B cell (primary cell): ENCODE measurements around the gene SNX20. TPM values are rescaled to one million over a fixed set of nuclear protein-coding genes. Genes with fewer than 3 reads are reported as not detected.

Experiments used
- ATAC-seq: fragments of 200-7000 bp; cut with Tn5 transposase; one replicate; pipeline ENCODE4 v1.10.0; 2021; ENCODE audit warnings: low read depth, mild to moderate bottlenecking, moderate number of reproducible peaks, moderate library complexity
- CTCF ChIA-PET: fragments of 350-600 bp; sonication (Branson Sonifier 250); formaldehyde crosslinking; loops from one replicate; lab custom pipeline; 2021; ENCODE audit warnings: antibody characterized with exemption, inconsistent platforms; lab: Charles Lee
- POLR2A ChIA-PET: fragments of 350-600 bp; sonication (Branson Sonifier 250); formaldehyde crosslinking; loops from one replicate; lab custom pipeline; 2021; ENCODE audit warnings: antibody characterized with exemption; lab: Charles Lee
- DNase-seq: peaks from one replicate; pipeline ENCODE4 v3.0.0; 2013
- H2AFZ ChIP-seq: 2 replicates; pipeline ENCODE4 v1.6.1; 2012; ENCODE audit warnings: mild to moderate bottlenecking, low read depth, low read length; ENCODE audit not compliant: insufficient read depth, poor library complexity, severe bottlenecking
- H3K27ac ChIP-seq, 2 donors: 1 replicate in 1 of 2; 2 replicates in 1 of 2; pipeline ENCODE4 v1.5.1; 2012 to 2013; ENCODE audit warnings: low read length in 2 of 2, mild to moderate bottlenecking in 2 of 2, moderate library complexity in 1 of 2
- H3K27me3 ChIP-seq, 4 experiments: fragments of 200-600 bp in 1 of 4; sonication (generic) in 1 of 4; replicated peaks in 1 of 4; 1 replicate in 2 of 4; 2 replicates in 2 of 4; pipeline versions ENCODE4 v1.6.1 to v1.7.0; 2013 to 2016; ENCODE audit warnings: low read length in 3 of 4, mild to moderate bottlenecking in 2 of 4, mixed read lengths in 1 of 4, moderate library complexity in 1 of 4; ENCODE audit not compliant: insufficient read depth in 4 of 4, control insufficient read depth in 3 of 4; ENCODE audit errors: control extremely low read depth in 1 of 4
- H3K36me3 ChIP-seq, 2 experiments: replicated peaks in 1 of 2; 1 replicate in 1 of 2; 2 replicates in 1 of 2; pipeline versions ENCODE4 v1.6.1 to v1.7.1; 2013; ENCODE audit warnings: low read length in 1 of 2; ENCODE audit not compliant: insufficient read depth in 2 of 2, control insufficient read depth in 1 of 2; ENCODE audit errors: control extremely low read depth in 1 of 2, extremely low read depth in 1 of 2
- H3K4me1 ChIP-seq, 2 donors: fragments of 200-600 bp in 1 of 2; sonication (generic) in 1 of 2; 1 replicate in 1 of 2; 2 replicates in 1 of 2; pipeline versions ENCODE4 v1.5.1 to v1.6.1; 2013 to 2017; ENCODE audit warnings: low read length in 2 of 2; ENCODE audit not compliant: control insufficient read depth in 2 of 2, insufficient read depth in 2 of 2
- H3K4me2 ChIP-seq: replicated peaks from 2 replicates; pipeline ENCODE3; 2012; ENCODE audit warnings: mild to moderate bottlenecking, low read depth, low read length; ENCODE audit not compliant: poor library complexity, severe bottlenecking
- H3K4me3 ChIP-seq, 5 experiments: fragments of 200-600 bp in 1 of 5; sonication (generic) in 1 of 5; 1 replicate in 3 of 5; 2 replicates in 2 of 5; pipeline versions ENCODE4 v1.5.1 to v1.7.0; 2011 to 2016; ENCODE audit warnings: low read length in 4 of 5, mild to moderate bottlenecking in 4 of 5, low read depth in 2 of 5, control low read depth in 1 of 5, moderate library complexity in 1 of 5; ENCODE audit not compliant: insufficient read depth in 1 of 5; ENCODE audit errors: control extremely low read depth in 1 of 5, extremely low read depth in 1 of 5
- H3K79me2 ChIP-seq: fragments of 200-600 bp; sonication (generic); one replicate; pipeline ENCODE4 v1.6.0; 2016; ENCODE audit warnings: low read length; ENCODE audit not compliant: control insufficient read depth, insufficient read depth
- H3K9ac ChIP-seq: fragments of 200-600 bp; sonication (generic); 2 replicates; pipeline ENCODE4 v1.6.1; 2017; ENCODE audit warnings: mild to moderate bottlenecking, low read length, moderate library complexity
- H3K9me3 ChIP-seq, 3 donors: one replicate each; pipeline versions ENCODE4 v1.6.1 to v1.7.1; 2013; ENCODE audit warnings: low read length in 2 of 3; ENCODE audit not compliant: control insufficient read depth in 2 of 3, insufficient read depth in 1 of 3; ENCODE audit errors: control extremely low read depth in 1 of 3
- H4K20me1 ChIP-seq: 2 replicates; pipeline ENCODE4 v1.6.0; 2012; ENCODE audit warnings: mild to moderate bottlenecking, low read length; ENCODE audit not compliant: insufficient read depth, control insufficient read depth, poor library complexity, severe bottlenecking
- H3K27ac Mint-ChIP-seq: one replicate; pipeline ENCODE4 v1.8.0; 2021; ENCODE audit warnings: mixed read lengths
- H3K27me3 Mint-ChIP-seq: one replicate; pipeline ENCODE4 v1.8.0; 2021; ENCODE audit warnings: mixed read lengths
- H3K4me1 Mint-ChIP-seq: one replicate; pipeline ENCODE4 v1.8.0; 2021; ENCODE audit warnings: mixed read lengths
- H3K4me3 Mint-ChIP-seq: one replicate; pipeline ENCODE4 v1.8.0; 2021; ENCODE audit warnings: mixed read lengths
- H3K9me3 Mint-ChIP-seq: one replicate; pipeline ENCODE4 v1.8.0; 2022; ENCODE audit warnings: mixed read lengths; ENCODE audit not compliant: insufficient read depth
- CTCF ChIP-seq: fragments of 200-600 bp; IDR thresholded peaks from one replicate; pipeline ENCODE4 v1.8.0; 2022; ENCODE audit warnings: antibody characterized with exemption, mild to moderate bottlenecking
- EZH2 ChIP-seq: IDR thresholded peaks from 2 replicates; pipeline ENCODE4 v1.6.1; 2012; ENCODE audit warnings: borderline replicate concordance, low read depth, mild to moderate bottlenecking, moderate library complexity, low read length; ENCODE audit not compliant: insufficient read depth, poor library complexity, severe bottlenecking
- WGBS: methylation state at CpG from one replicate; pipeline ENCODE4 v1.1.5; 2013; ENCODE audit warnings: missing lambda C conversion rate; ENCODE audit not compliant: insufficient coverage; 5-methylcytosine and 5-hydroxymethylcytosine counted together
- intact Hi-C: fragments of 100-400 bp; cut with micrococcal nuclease; formaldehyde crosslinking; loops from one replicate; pipeline ENCODE4 v1.10.0; 2022
- polyA plus RNA-seq: library from polyadenylated mRNA; depleted of rRNA; stranded (reverse); fragments of >200 nt; gene quantifications from 2 replicates; pipeline ENCODE4 v1.2.3, GENCODE V29; 2012
- total RNA-seq, 2 donors: library from RNA; stranded (reverse); fragments of 120-200 nt in 1 of 2; gene quantifications; 1 replicate in 1 of 2; 2 replicates in 1 of 2; pipeline versions ENCODE4 v1.2.3 to v1.2.4, GENCODE V29; 2013 to 2022

SNX20 gene
- total and polyA plus RNA-seq, 2 donors (not counting 1 experiment from before 2014, with no cell fraction given) = 34.7 to 43.0 TPM

GRCh38 chr16:50675686-50676610, 5.2 kb downstream of the SNX20 start:
- 95% methylated on average over 22 of the region's 23 CpGs for WGBS
- H3K9ac ChIP-seq = no peak overlapping the region
- TF ChIP-seq EZH2 = no peak
- TF ChIP-seq CTCF = no peak
- ChIA-PET CTCF (interaction anchor here (0.8 to 12.4 kb wide), 7 partner anchors 10 to 465 kb away, joined by 3 to 154 read pairs (median 4); no protein-coding TSS in a partner anchor), POLR2A (no interaction called here)
- H3K36me3 ChIP-seq = peaks cover 3 to 80% of the 10 kb centered on the region in 2 experiments
- H2AFZ ChIP-seq = no peak overlapping the region
- no peak overlapping the region for H3K4me2 ChIP-seq
- peaks cover 51% of the 10 kb centered on the region for H3K79me2 ChIP-seq
- H3K9me3 Mint-ChIP-seq = peaks cover 2% of the 10 kb centered on the region
- intact Hi-C loops = no loop called here
- H3K27me3 ChIP-seq = no peaks in the 10 kb centered on the region
- H3K4me1 Mint-ChIP-seq = peaks cover 25% of the 10 kb centered on the region
- H3K4me1 ChIP-seq = peaks cover 26 to 27% of the 10 kb centered on the region in 2 donors
- H3K27ac Mint-ChIP-seq = no peak overlapping the region
- H3K27me3 Mint-ChIP-seq = no peaks in the 10 kb centered on the region
- DNase-seq (no peak), ATAC-seq (no peak)
- peaks cover 2 to 30% (median 14%) of the 10 kb centered on the region in 3 donors for H3K9me3 ChIP-seq
- no peak overlapping the region for H3K4me3 Mint-ChIP-seq
- no peak overlapping the region for H3K4me3 ChIP-seq
- no peak overlapping the region for H3K27ac ChIP-seq
- peaks cover 20% of the 10 kb centered on the region for H4K20me1 ChIP-seq

- H3K4me2 ChIP-seq = no peak overlapping the region
- POLR2A ChIA-PET = no interaction called here
- DNase-seq = no peak
- H3K9ac ChIP-seq = no peak overlapping the region
- Mint-ChIP-seq H3K4me3 (no peak overlapping the region), H3K9me3 (peaks cover 2% of the 10 kb centered on the region), H3K27me3 (no peaks in the 10 kb centered on the region), H3K27ac (no peak overlapping the region), H3K4me1 (peaks cover 15% of the 10 kb centered on the region)
- intact Hi-C loops = no loop called here
- no peak overlapping the region for H2AFZ ChIP-seq
- no peaks in the 10 kb centered on the region for H3K27me3 ChIP-seq
- H4K20me1 ChIP-seq = peaks cover 20% of the 10 kb centered on the region
- H3K79me2 ChIP-seq = peaks cover 39% of the 10 kb centered on the region
- peaks cover 17 to 18% of the 10 kb centered on the region in 2 donors for H3K4me1 ChIP-seq
- WGBS = no CpG with 5 or more reads among the region's 4 CpGs
- CTCF ChIA-PET = interaction anchor here (0.6 to 12.4 kb wide), 6 partner anchors 8 to 464 kb away, joined by 3 to 154 read pairs (median 4); no protein-coding TSS in a partner anchor
- TF ChIP-seq CTCF = no peak
- peaks cover 2 to 30% (median 14%) of the 10 kb centered on the region in 3 donors for H3K9me3 ChIP-seq
- ATAC-seq = no peak
- H3K4me3 ChIP-seq = no peak overlapping the region
- H3K27ac ChIP-seq = no peak overlapping the region
- peaks cover 3 to 83% of the 10 kb centered on the region in 2 experiments for H3K36me3 ChIP-seq
These were observed 6.3 kb downstream of the SNX20 start for GRCh38 chr16:50674831-50675230.
